HG03520 (cell line): ENCODE measurements around the gene LRP8.

ENCODE experiments used
- ATAC-seq: cut with Tn5 transposase; IDR thresholded peaks from one replicate; pipeline ENCODE4 v1.9.1; 2021; ENCODE audit warnings: mild to moderate bottlenecking, moderate library complexity; ENCODE audit not compliant: unreplicated experiment

The LRP8 gene

GRCh38 chr1:53266038-53266437, 61.8 kb downstream of the LRP8 start:
- no peak for ATAC-seq

DNA sequence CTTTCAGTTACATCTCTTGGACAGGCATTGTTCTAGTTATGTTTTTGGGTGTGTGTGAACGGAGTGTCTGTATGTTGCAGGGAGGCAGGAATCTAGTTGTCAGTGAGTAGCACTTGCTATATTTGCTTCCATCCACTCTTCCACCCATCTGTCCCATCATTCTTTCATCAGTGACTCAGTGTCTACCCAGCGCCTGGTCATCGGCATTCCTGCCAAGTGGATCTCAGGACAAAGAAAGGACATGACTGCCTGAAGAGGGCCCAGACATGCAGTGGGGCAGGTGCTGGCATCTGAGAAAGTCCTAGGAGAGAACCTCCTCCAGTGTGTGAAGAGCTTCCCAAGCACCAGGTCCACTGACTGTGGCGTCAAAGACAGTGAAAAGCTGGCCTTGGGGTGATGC, 62.3 kb downstream of the LRP8 start:
- ATAC-seq: no peak

DNA sequence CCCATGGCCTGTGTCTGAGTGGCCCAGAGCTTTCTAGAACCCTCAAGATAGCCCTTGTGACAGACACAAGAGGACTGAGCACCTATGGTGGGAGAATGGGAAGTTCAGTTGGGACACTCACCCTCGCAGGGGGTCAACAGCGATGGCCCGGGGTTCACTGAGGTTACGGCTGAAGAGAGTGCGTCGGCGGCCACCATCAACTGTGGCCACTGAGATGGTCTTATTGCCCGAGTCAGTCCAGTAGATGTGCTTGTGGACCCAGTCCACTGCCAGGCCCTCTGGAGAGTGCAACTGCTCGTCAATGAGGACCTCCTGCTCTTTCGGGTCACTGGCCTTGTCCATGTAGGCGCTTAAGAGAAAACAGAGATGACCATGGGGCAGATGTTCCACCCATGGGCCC, 63.8 kb downstream of the LRP8 start:
- ATAC-seq: no peak

DNA sequence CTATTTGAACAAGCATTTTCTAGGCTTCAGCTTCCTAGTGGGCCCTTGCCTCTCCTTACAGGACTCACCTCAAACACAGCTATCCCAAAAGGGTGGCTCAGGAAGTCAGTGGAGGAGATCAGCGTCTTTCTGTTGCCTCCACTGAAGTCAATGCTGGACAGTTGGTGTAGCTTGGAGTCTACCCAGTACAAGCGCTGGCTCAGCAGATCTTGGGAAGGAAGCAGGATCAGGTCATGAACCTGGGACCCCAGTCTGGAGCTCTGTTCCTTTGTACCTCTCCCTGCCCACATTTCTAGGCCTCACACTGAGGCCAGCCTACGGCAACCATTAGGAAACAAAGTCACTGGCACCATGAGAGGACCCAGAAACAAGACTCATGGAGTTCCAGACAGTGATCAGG, 65.9 kb downstream of the LRP8 start:
- no peak for ATAC-seq

GRCh38 chr1:53260631-53261247, 67.1 kb downstream of the LRP8 start:
- ATAC-seq: no peak

- peak; percentile 76 for ATAC-seq
These were observed 67.9 kb downstream of the LRP8 start for GRCh38 chr1:53259932-53260331.

DNA sequence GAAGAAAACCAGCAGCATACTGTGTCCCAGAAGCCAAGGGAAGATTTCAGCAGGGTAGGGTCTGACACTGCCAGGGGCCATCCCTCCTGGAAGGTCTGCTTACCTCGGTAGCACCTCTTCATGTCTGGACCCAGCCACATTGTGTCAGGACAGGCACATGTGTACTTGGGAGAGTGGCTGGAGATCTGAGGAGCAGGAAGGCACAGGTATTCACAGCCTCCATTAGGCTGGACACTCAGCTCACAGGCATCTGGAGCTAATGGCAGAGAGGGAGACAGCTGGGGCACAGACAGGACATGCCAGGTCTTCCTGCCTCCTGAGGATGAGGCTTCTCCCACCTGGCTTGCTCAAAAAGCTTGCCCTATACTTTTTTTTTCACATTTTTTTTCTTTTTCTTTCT, 69.7 kb downstream of the LRP8 start:
- ATAC-seq: no peak

DNA sequence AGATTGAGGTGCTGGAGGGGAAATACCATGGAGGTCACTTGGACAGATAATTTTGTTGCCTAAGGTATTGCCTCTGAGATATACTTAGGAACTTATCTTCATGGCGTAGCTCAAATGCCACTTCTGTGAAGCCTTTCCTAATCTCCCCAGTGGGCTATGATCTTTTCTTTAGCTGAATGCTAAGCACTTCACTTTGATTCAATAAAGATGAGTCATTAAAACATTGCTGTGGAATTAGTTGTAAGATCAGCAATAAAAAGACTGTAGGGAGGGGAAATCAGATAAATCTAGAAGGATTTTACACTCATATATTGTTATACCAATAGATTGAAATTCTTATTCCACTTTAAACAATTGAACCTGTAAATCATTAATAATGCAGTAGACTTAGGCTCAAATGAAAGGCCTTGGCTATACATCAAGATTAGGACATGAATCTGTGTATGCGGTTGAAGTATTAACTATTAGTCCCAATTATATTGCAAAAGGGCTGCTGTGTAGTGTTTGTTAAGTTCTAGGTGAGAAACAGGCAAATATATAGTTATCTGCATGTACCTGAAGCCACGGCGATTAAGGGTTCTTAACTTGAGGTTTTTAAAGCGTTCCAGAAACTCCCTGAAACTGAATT, 70.3 kb downstream of the LRP8 start:
- no peak for ATAC-seq

DNA sequence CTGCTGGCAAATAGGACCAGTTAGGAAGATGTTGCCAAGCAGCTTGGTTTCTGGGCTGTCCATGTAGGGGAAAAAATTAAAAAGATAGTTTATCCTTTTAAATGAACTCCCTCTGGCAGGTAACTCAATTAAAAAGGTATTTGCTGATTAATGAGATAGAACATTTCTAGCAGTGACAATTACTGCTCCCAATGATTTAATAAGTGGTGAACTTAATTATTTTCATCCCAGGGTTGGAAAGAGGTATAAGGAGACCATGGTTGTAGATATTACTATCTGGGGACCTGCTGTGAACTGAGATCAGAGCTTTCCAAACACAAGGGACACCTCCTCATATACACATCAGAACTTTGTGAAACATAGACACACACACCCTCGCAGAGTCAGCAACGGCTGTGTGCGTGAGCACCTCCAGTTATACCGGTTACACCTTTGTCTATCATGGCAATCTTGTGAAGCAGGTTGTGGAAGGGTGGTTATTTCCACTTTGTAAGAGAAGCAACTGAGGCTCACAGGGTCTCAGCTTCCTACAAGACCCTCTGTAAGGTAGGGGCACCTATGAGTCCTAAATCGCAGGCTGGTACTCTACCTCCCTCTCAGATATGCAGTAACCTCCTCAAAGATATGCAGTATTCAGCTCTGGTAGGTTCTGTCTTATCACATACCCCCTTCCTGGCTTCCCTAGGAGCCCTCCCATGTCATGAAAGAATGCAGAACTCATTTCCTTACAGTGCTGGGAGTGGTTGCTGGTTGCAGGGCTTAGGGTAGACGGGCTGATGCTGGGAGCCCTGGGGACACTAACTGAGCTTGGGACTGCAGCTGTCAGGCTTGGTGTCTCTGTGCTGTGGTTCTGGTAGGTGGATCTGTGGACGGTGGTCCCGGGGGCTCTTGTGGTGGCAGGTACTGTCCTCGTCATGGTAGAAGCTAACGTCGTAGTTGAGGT, 71.1 kb downstream of the LRP8 start:
- ATAC-seq: no peak

- no peak for ATAC-seq
These were observed 72.8 kb downstream of the LRP8 start for GRCh38 chr1:53255031-53255430.

GRCh38 chr1:53254011-53254640, 73.7 kb downstream of the LRP8 start:
- ATAC-seq: no peak

- ATAC-seq: no peak
These were observed 77.5 kb downstream of the LRP8 start for GRCh38 chr1:53250325-53250724.

GRCh38 chr1:53249706-53250105, 78.2 kb downstream of the LRP8 start:
- ATAC-seq: no peak

- no peak for ATAC-seq
These were observed 81.4 kb downstream of the LRP8 start for GRCh38 chr1:53246261-53247134.

- no peak for ATAC-seq
These were observed 83.7 kb downstream of the LRP8 start for GRCh38 chr1:53244141-53244540.

- no peak for ATAC-seq
These were observed 85.5 kb downstream of the LRP8 start for GRCh38 chr1:53242381-53242780.

DNA sequence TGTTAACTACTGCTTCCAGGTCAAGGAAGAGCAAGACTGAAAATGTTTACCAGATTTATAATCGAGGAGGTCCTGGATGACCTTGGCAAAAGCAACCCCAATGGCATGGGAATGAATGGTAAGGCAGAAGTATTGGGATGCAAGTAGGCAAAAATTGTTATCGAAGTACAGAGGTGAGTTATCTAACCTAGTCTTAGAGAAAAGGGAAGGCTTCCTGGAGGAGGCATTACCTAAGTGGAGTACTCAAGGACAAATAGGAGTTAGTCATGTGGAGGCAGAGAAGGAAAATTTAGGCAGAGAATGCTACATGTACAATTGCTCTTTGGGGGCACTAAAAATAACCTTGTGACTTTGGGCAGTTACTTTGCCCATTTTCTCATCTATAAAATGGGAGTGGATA, 86.0 kb downstream of the LRP8 start:
- ATAC-seq: no peak

DNA sequence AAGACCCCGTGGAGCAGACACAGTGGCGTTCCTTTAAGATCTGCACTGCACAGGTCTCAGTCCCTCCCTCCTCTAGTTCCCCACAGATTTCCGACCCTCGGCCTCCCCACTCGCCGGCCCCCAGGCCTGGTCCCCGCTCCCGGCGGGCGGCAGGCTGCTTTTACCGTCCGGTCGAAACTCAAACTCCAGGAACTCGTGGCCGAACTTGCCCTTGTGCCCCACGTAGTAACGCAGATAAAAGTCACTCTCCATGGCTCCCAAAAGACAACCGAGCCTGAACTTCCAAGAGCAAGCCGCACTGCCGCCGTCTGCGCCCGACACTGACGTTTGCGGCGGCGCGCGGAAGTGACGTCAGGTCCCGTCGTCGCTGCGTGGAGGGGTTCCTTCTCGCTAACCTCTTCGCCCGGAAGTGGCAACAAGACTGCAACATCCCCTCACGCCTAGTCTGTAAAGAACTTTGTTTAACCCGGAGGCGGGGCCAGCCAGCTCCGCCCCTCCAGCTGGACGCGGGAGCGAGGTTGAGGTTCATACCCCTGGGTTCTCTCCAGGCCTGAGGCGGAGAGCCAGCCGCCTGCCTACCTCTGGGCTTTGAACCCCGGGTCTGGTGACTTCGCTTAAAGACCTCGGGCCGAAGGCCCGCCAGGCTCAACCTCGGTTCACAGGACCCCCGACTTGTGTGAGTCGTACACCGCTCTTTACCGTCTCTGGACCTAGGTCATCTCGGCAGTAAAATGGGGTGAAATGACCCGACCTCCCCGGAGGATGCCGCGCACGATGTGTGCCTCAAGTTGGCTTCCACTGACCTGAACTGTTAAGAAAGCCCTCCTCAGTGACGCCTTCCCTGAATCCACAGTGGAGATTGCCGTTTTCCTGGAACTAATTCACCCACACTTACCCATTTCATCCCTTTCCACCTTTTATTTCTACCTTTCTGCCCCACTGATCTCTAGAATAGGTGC, 89.4 kb downstream of the LRP8 start, which contains the start of gene MAGOH:
TSS of gene MAGOH (minus strand) at position 322 of the 959 bp plus-strand sequence. CDS start at position 252, 70 bp downstream.
- peak; percentile 95 for ATAC-seq

DNA sequence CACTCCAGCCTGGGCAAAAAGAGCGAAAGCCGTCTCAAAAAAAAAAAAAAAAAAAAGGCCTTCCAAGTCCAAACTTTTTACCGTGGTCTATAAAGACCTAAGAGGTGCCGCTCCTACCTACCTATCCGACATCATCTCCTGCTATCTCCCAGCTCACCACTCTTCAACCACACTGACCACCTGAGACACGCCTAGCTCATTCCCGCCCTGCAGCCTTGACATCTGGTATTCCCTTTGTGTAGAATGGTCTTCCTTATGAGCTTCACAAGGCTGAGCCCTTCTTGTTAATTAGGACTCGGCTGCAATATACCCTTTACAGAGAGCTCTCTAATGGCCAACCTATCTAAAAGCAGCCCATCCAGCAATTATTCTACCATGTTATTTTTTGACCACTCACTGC, 90.2 kb downstream of the LRP8 start:
- no peak for ATAC-seq
